ENCODE results near the gene COL4A2.

COL4A2 gene

DNA sequence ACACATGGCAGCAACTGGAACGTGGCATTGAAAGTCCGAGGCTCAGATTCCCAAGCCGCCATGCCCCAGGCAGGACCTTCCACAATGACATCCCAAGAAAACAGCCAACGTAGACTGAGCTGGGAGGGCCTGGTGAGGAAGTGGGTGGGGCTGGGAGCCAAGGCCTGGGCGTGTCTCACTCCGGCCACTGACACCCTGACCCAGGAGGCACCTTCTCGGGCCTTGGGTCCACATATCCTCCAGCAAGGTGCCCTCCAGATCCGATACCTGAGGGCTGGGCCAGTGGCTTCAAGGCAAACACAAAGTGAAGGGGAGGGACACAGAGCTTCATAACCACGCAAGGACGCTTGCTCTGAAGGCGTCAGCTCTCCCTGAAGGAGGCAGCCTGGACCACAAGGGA is 211.5 kb downstream of the COL4A2 start:
- no peak for DNase-seq (ENCODE audit: low read depth)
- no peak overlapping the region for H3K4me3 ChIP-seq (ENCODE audit: control insufficient read depth, low read depth, low read length)
- TF ChIP-seq, protein P1, sequence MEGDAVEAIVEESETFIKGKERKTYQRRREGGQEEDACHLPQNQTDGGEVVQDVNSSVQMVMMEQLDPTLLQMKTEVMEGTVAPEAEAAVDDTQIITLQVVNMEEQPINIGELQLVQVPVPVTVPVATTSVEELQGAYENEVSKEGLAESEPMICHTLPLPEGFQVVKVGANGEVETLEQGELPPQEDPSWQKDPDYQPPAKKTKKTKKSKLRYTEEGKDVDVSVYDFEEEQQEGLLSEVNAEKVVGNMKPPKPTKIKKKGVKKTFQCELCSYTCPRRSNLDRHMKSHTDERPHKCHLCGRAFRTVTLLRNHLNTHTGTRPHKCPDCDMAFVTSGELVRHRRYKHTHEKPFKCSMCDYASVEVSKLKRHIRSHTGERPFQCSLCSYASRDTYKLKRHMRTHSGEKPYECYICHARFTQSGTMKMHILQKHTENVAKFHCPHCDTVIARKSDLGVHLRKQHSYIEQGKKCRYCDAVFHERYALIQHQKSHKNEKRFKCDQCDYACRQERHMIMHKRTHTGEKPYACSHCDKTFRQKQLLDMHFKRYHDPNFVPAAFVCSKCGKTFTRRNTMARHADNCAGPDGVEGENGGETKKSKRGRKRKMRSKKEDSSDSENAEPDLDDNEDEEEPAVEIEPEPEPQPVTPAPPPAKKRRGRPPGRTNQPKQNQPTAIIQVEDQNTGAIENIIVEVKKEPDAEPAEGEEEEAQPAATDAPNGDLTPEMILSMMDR (IDR thresholded peaks at IDR 0.05; ENCODE audit: control insufficient read depth, insufficient read depth, low read depth, low read length, missing control alignments), result no peak

DNA sequence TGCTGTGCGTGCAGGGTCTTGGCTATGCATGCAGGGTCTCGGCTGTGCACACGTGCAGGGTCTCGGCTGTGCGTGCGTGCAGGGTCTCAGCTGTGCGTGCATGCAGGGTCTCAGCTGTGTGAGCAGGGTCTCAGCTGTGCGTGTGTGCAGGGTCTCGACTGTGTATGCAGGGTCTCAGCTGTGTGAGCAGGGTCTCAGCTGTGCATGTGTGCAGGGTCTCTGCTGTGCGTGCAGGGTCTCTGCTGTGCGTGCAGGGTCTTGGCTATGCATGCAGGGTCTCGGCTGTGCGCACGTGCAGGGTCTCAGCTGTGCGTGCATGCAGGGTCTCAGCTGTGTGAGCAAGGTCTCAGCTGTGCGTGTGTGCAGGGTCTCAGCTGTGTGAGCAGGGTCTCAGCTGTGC is 212.0 kb downstream of the COL4A2 start:
- TF ChIP-seq, protein P1 (IDR thresholded peaks at IDR 0.05; ENCODE audit: control insufficient read depth, insufficient read depth, low read depth, low read length, missing control alignments), result no peak
- no peak for DNase-seq (ENCODE audit: low read depth)
- no peak overlapping the region for H3K4me3 ChIP-seq (ENCODE audit: control insufficient read depth, low read depth, low read length)

DNA sequence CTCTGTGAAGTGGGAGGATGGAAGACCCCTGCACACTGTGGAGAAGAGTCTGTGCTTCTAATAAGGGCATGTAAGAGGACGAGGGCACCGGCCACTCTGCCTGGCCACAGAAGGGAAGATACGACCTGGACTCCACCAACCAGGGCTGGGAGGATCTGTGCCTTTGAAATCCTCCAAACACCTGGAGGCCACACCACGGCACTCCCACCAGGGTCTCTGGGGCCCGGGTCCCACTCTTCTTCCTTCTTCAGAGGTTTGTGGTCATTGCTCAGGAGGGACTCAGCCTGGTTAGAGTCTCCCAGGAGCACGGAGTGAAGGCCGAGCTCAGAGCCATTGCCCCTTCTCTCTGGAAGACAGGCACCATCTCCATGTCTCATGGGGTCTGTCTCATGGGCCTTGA is 212.4 kb downstream of the COL4A2 start:
- TF ChIP-seq, protein P1 (IDR thresholded peaks at IDR 0.05; ENCODE audit: control insufficient read depth, insufficient read depth, low read depth, low read length, missing control alignments), result no peak
- H3K4me3 ChIP-seq (ENCODE audit: control insufficient read depth, low read depth, low read length), result no peak overlapping the region
- DNase-seq (ENCODE audit: low read depth), result no peak

DNA sequence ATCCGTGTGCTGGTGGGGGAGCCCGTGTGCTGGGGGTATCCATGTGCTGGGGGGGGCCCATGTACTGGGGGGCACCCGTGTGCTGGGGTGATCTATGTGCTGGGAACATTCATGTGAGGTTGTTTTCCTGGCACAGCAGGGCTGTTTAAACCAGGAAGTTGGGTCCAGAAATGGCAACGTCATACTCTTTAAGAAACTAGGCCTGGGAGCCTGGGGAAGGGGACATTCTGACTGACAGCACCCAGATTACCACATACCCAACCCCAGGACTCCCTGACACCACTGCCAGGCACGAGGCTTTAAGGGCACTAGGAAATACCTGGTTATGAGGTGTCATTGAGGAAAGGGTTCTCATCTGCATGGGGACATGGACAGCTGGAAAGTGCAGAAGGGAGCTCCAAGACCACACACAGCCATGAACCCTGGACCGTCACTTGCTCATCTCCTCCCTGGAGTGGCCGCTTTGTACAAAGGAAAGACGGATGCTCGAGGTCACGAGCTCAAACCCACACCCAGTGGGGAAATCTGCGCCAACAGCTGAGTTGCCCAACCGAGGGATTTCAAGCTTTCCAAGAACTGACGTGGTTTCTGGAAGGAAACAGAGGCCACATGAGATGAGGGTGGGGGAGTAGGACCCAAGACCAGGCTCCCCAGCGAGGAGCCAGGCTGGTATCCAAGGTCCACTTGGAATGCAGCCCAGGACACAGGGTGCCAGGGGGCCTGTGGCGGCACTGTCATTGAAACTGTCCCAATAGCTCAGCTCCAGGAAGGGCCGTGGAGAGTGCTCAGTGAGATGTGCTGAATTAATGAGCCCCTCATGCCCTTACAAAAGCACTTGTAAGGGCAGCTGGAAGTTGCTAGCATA is 213.6 kb downstream of the COL4A2 start:
- TF ChIP-seq, protein P1 (IDR thresholded peaks at IDR 0.05; ENCODE audit: control insufficient read depth, insufficient read depth, low read depth, low read length, missing control alignments), result no peak
- no peak overlapping the region for H3K4me3 ChIP-seq (ENCODE audit: control insufficient read depth, low read depth, low read length)
- DNase-seq (ENCODE audit: low read depth), result peak; percentile 51

DNA sequence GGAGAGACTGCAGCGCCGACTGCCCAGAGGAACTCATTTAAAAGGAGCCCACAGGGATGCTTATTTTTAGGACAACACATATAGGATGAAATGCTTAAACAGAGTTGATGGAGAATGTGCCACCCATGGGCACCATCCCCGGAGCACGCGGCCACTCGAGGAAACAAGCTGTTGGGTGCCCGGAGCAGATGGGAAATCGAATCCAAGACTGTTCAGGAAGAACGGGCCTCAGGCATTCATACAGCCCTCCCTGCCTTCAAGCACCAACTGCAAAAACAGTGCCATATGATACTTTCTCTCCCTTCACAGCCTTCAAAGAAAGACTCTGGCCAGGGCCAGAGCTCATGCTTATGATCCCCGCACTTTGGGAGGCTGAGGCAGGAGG is 214.2 kb downstream of the COL4A2 start:
- TF ChIP-seq, protein P1 (IDR thresholded peaks at IDR 0.05; ENCODE audit: control insufficient read depth, insufficient read depth, low read depth, low read length, missing control alignments), result no peak
- DNase-seq (ENCODE audit: low read depth), result no peak
- H3K4me3 ChIP-seq (ENCODE audit: control insufficient read depth, low read depth, low read length), result no peak overlapping the region

DNA sequence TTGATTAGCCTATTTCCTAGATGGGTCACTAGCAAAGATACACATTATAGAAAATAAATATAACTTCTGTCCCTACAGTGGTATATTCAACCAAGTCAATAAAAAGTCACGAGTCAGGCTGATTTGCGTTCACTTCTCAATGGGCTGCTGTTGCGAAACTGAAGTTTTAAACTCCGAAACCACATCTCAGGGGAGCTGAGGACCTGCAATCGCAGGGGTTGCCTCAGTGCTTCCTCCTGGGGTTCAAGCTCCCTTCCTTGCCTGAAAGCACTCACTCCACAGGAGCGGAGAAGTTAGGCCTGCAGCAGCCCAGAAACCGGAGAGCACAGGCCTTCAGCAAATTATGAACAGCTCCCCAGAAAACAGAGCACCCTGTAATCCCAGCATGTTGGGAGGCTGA is 214.9 kb downstream of the COL4A2 start:
- DNase-seq (ENCODE audit: low read depth), result no peak
- TF ChIP-seq, protein P1 (IDR thresholded peaks at IDR 0.05; ENCODE audit: control insufficient read depth, insufficient read depth, low read depth, low read length, missing control alignments), result no peak
- H3K4me3 ChIP-seq (ENCODE audit: control insufficient read depth, low read depth, low read length), result no peak overlapping the region

All from AG09309 (cell line).